Peyer's patch (tissue), 4 donors: ENCODE data around the gene STXBP5L.

Experiments used
- POLR2A ChIP-seq, 2 donors: fragments of 450-650 bp; IDR thresholded peaks; one replicate each; pipeline ENCODE4 v1.5.1; 2017; ENCODE audit warnings: antibody characterized with exemption in 2 of 2, mild to moderate bottlenecking in 2 of 2, moderate library complexity in 2 of 2
- TF ChIP-seq, protein P1 (sequence below), 6 experiments: fragments of 450-650 bp in 4 of 6; fragments of 200-600 bp in 2 of 6; sonication (generic) in 1 of 6; IDR thresholded peaks; one replicate each; pipeline ENCODE4 v1.5.1; 2017 to 2019; ENCODE audit warnings: antibody characterized with exemption in 6 of 6, mild to moderate bottlenecking in 3 of 6, moderate library complexity in 1 of 6

DNA sequence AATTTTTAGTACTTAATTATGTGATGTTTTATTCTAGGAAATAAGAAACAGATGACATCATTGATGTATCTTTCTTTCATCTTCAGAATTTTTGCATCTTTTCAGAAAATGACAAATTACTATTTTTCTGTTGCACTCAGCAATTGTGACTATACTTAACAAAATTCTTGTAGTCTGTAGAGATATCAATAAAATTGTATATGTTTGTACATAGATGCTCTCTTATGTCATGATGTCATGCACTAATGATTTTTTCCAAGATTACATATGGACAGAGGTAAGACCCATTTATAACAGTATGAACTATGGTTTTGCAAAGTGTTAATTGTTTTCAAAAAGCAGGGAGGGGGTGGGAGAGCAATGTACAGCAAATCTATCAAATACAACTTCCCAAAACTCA is 516.5 kb downstream of the STXBP5L start:
- TF ChIP-seq, protein P1, sequence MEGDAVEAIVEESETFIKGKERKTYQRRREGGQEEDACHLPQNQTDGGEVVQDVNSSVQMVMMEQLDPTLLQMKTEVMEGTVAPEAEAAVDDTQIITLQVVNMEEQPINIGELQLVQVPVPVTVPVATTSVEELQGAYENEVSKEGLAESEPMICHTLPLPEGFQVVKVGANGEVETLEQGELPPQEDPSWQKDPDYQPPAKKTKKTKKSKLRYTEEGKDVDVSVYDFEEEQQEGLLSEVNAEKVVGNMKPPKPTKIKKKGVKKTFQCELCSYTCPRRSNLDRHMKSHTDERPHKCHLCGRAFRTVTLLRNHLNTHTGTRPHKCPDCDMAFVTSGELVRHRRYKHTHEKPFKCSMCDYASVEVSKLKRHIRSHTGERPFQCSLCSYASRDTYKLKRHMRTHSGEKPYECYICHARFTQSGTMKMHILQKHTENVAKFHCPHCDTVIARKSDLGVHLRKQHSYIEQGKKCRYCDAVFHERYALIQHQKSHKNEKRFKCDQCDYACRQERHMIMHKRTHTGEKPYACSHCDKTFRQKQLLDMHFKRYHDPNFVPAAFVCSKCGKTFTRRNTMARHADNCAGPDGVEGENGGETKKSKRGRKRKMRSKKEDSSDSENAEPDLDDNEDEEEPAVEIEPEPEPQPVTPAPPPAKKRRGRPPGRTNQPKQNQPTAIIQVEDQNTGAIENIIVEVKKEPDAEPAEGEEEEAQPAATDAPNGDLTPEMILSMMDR (IDR thresholded peaks at IDR 0.05): no peak
- TF ChIP-seq POLR2A (IDR thresholded peaks at IDR 0.05): no peak
